ENCODE results near the gene TRAPPC2L.

- TF ChIP-seq, protein P1, sequence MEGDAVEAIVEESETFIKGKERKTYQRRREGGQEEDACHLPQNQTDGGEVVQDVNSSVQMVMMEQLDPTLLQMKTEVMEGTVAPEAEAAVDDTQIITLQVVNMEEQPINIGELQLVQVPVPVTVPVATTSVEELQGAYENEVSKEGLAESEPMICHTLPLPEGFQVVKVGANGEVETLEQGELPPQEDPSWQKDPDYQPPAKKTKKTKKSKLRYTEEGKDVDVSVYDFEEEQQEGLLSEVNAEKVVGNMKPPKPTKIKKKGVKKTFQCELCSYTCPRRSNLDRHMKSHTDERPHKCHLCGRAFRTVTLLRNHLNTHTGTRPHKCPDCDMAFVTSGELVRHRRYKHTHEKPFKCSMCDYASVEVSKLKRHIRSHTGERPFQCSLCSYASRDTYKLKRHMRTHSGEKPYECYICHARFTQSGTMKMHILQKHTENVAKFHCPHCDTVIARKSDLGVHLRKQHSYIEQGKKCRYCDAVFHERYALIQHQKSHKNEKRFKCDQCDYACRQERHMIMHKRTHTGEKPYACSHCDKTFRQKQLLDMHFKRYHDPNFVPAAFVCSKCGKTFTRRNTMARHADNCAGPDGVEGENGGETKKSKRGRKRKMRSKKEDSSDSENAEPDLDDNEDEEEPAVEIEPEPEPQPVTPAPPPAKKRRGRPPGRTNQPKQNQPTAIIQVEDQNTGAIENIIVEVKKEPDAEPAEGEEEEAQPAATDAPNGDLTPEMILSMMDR (conservative IDR thresholded peaks at IDR 0.05) = no peak
- TF ChIP-seq ZFX (IDR thresholded peaks at IDR 0.05) = no peak
These were observed 22.3 kb upstream of the TRAPPC2L start for GRCh38 chr16:88834670-88835069.

Measured in C4-2B (cell line).